ENCODE data around the gene KMT5C.

DNA sequence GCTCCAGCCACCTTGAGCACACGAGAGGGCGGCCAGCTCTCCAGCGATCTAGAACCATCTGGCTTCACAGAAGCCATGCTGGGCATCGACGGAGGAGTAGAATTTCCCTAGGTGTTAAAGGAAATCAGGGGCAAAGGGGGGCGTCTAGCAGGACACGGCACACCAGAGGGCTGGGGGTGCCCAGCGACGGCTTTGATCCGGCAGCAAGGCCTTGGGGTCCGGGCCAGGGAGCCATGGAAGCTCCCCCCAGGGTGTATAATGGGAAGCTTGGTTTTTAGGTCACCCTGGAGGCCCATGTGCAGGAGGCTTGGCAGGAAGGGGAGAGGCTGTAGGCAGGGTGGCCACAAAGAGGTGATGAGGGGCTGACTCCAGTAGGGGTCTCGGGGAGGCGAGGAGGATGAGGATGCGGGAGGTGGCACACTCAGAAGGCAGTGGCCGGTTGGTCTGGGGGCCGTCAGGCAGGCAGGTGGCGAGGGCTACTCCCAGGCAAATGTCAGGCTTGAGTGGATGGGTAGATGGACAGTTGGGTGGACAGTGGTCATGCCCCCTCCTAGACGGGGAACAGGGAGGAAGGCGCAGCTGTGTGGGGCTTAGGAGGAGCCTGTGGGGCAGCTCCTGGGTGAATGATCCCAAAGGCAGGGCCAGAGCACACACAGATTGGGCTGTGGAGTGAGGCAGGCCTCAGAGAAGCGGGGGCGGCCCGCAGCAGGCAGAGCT, 5.6 kb downstream of the KMT5C start:
- TF ChIP-seq EP300 (IDR thresholded peaks at IDR 0.05) (no peak), POLR2AphosphoS5 (IDR thresholded peaks at IDR 0.05) (no peak)

All from esophagus muscularis mucosa (tissue), 3 donors.